Body of pancreas (tissue), 4 donors: Measurements from ENCODE around the gene P3H1.

ENCODE experiments used
- POLR2A ChIP-seq, 3 donors: fragments of 450-650 bp; IDR thresholded peaks; one replicate each; pipeline ENCODE4 v1.6.1; 2016; ENCODE audit warnings: antibody characterized with exemption in 3 of 3, mild to moderate bottlenecking in 2 of 3
- TF ChIP-seq, protein P1 (sequence below), 7 experiments: fragments of 450-650 bp in 4 of 7; fragments of 200-600 bp in 3 of 7; sonication (generic) in 3 of 7; IDR thresholded peaks; one replicate each; pipeline ENCODE4 v1.5.1; 2016 to 2019; ENCODE audit warnings: antibody characterized with exemption in 7 of 7

DNA sequence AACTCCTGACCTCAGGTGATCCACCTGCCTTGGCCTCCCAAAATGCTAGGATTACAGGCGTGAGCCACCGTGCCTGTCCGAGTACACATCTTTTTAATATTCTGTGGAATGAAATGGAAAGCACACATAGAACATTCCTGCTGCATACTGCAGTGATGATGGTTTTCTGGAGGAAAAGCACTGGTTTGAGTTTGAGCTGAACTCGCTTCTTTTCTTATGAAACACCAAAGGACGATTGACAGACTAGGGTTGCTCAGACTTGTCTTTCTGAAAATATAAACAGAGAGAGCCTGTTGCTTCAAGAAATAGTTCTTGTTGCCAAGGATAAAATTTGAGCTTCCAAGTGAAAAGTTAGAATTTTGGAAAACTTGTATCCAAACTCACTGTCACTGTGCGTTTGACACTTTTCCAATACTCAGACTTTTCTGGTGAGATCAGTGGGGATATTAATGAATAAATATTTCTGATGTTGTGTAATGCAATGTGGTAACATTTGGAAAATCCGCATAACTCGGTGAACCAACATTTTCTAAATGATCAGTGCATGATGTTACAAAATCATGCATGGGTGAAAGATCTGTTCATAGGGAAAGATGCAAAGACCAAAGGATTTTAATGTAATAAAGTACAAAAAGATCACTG lies 35.1 kb upstream of the P3H1 start:
- TF ChIP-seq, protein P1, sequence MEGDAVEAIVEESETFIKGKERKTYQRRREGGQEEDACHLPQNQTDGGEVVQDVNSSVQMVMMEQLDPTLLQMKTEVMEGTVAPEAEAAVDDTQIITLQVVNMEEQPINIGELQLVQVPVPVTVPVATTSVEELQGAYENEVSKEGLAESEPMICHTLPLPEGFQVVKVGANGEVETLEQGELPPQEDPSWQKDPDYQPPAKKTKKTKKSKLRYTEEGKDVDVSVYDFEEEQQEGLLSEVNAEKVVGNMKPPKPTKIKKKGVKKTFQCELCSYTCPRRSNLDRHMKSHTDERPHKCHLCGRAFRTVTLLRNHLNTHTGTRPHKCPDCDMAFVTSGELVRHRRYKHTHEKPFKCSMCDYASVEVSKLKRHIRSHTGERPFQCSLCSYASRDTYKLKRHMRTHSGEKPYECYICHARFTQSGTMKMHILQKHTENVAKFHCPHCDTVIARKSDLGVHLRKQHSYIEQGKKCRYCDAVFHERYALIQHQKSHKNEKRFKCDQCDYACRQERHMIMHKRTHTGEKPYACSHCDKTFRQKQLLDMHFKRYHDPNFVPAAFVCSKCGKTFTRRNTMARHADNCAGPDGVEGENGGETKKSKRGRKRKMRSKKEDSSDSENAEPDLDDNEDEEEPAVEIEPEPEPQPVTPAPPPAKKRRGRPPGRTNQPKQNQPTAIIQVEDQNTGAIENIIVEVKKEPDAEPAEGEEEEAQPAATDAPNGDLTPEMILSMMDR (IDR thresholded peaks at IDR 0.05) = no peak
- TF ChIP-seq POLR2A (IDR thresholded peaks at IDR 0.05) = no peak
